ENCODE data around the gene BUD23. TPM values are rescaled to one million over a fixed set of nuclear protein-coding genes. Genes with fewer than 3 reads are reported as not detected.

BUD23 gene
- total RNA-seq, 1 experiment from 2014 or later, result 78.1 TPM

GRCh38 chr7:73671857-73672445 lies 11.4 kb upstream of the BUD23 start:
- Histone ChIP-seq H2BK15ac (ENCODE audit: low read depth, low read length) (no peak overlapping the region), H2AFZ (ENCODE audit: low read length) (no peak overlapping the region), H3K56ac (ENCODE audit: insufficient read length, low read depth, low read length) (no peak overlapping the region), H3K9me3 (ENCODE audit: control insufficient read depth, low read depth, low read length) (no peaks in the 10 kb centered on the region), H4K20me1 (ENCODE audit: control insufficient read depth, insufficient read depth, insufficient read length) (no peaks in the 10 kb centered on the region), H4K5ac (ENCODE audit: insufficient read length, low read depth, low read length) (no peak overlapping the region), H4K91ac (ENCODE audit: insufficient read length, low read depth, low read length) (no peak overlapping the region), H3K9ac (ENCODE audit: extremely low read depth, insufficient read length, low read length) (no peak overlapping the region), H2BK12ac (ENCODE audit: insufficient read length, low read depth, low read length) (no peak overlapping the region), H3K79me2 (ENCODE audit: insufficient read depth, low read length) (no peaks in the 10 kb centered on the region), H3K4ac (ENCODE audit: low read depth, low read length) (no peak overlapping the region), H2BK20ac (ENCODE audit: low read depth, low read length, poor library complexity, severe bottlenecking) (no peak overlapping the region), H3K18ac (ENCODE audit: insufficient read length, low read depth, low read length) (no peak overlapping the region), H2BK120ac (ENCODE audit: low read depth, low read length, poor library complexity, severe bottlenecking) (no peak overlapping the region), H3T11ph (ENCODE audit: low read length) (no peak overlapping the region), H3K4me2 (ENCODE audit: insufficient read depth, insufficient read length, low read length) (no peak overlapping the region), H4K8ac (replicated peaks; ENCODE audit: insufficient read length, low read depth, low read length) (no peak overlapping the region), H3K14ac (ENCODE audit: insufficient read depth, low read length) (no peak overlapping the region), H3K27me3 (ENCODE audit: insufficient read depth, low read length) (no peaks in the 10 kb centered on the region), H2BK5ac (ENCODE audit: insufficient read length, low read length) (no peak overlapping the region), H3K27ac (ENCODE audit: insufficient read length, low read depth, low read length) (no peak overlapping the region), H3K23me2 (ENCODE audit: insufficient read length, low read depth, low read length, poor library complexity, severe bottlenecking) (peaks cover 10% of the 10 kb centered on the region), H2AK5ac (ENCODE audit: insufficient read length, low read length) (no peak overlapping the region), H3K4me1 (ENCODE audit: insufficient read depth, low read length) (no peaks in the 10 kb centered on the region), H3K23ac (ENCODE audit: insufficient read length, low read depth, low read length) (no peak overlapping the region), H3K79me1 (ENCODE audit: insufficient read depth, low read depth, low read length, poor library complexity, severe bottlenecking) (no peaks in the 10 kb centered on the region)
- Mint-ChIP-seq H3K36me3 (ENCODE audit: insufficient read depth in 1 of 3, low read depth in 3 of 3) (peaks cover 0 to 7% (median 4%) of the 10 kb centered on the region in 3 experiments; a peak in 3 of 7 replicates), H3K4me1 (peaks cover 6 to 26% of the 10 kb centered on the region in 2 experiments), H3K27ac (peak overlapping the region in 2 of 3 experiments; percentile 27 to 86; a peak in 3 of 7 replicates), H3K27me3 (ENCODE audit: low read depth) (peaks cover 9% of the 10 kb centered on the region), H3K4me3 (0 out of 5 replicates have a peak overlapping the region, but pooled peaks of 1 of the 2 experiments have one; percentile 9), H3K9me3 (no peaks in the 10 kb centered on the region)
- no CpG with 5 or more reads among the region's 15 CpGs for WGBS (ENCODE audit: extremely low coverage, insufficient read length, low lambda C conversion rate)
- no peak for DNase-seq
- no peak for TF ChIP-seq CTCF (conservative IDR thresholded peaks at IDR 0.05)
